Endometrial microvascular endothelial cells (primary cell): Measurements from ENCODE around the gene IL16. TPM values are rescaled to one million over a fixed set of nuclear protein-coding genes. Genes with fewer than 3 reads are reported as not detected.

ENCODE experiments used
- in situ Hi-C: cut with HindIII; loops from 2 replicates; pipeline ENCODE4 v1.10.0; 2017; ENCODE audit warnings: low sequenced_read_pairs, low pct_unique_long_range_greater_than_20kb; ENCODE audit errors: inconsistent ontology term
- total RNA-seq: library from RNA; depleted of rRNA; stranded (reverse); fragments of >200 nt; gene quantifications from one replicate; pipeline ENCODE4 v1.2.3, GENCODE V29; 2015; ENCODE audit errors: inconsistent ontology term

IL16 gene
- total RNA-seq, 1 donor from 2014 or later = not detected

- in situ Hi-C loops = loop anchor here (10.0 kb wide), 1 partner anchor 124 kb away; no protein-coding TSS in a partner anchor
Measured at GRCh38 chr15:81171286-81171685, 25.4 kb upstream of the IL16 start.

- in situ Hi-C loops = loop anchor here (10.0 kb wide), 1 partner anchor 121 kb away; no protein-coding TSS in a partner anchor
Measured at GRCh38 chr15:81174125-81174791, 22.4 kb upstream of the IL16 start.

- in situ Hi-C loops = loop anchor here (10.0 kb wide), 1 partner anchor 120 kb away; no protein-coding TSS in a partner anchor
Measured at GRCh38 chr15:81174792-81175327, 21.8 kb upstream of the IL16 start.

- in situ Hi-C loops = loop anchor here (10.0 kb wide), 1 partner anchor 119 kb away; no protein-coding TSS in a partner anchor
Measured at GRCh38 chr15:81175496-81175895, 21.2 kb upstream of the IL16 start.

- in situ Hi-C loops = loop anchor here (10.0 kb wide), 1 partner anchor 118 kb away; no protein-coding TSS in a partner anchor
Measured at GRCh38 chr15:81176291-81176893, 20.3 kb upstream of the IL16 start.

GRCh38 chr15:81178365-81178764 lies 18.3 kb upstream of the IL16 start:
- in situ Hi-C loops = loop anchor here (10.0 kb wide), 1 partner anchor 116 kb away; no protein-coding TSS in a partner anchor

- in situ Hi-C loops = no loop called here
Measured at GRCh38 chr15:81181220-81181619, 15.5 kb upstream of the IL16 start.

GRCh38 chr15:81182031-81182755 lies 14.5 kb upstream of the IL16 start:
- in situ Hi-C loops = no loop called here

- in situ Hi-C loops = no loop called here
Measured at GRCh38 chr15:81182756-81183438, 13.8 kb upstream of the IL16 start.

GRCh38 chr15:81183439-81183775 lies 13.3 kb upstream of the IL16 start:
- in situ Hi-C loops = no loop called here

GRCh38 chr15:81184188-81184587 lies 12.5 kb upstream of the IL16 start:
- in situ Hi-C loops = no loop called here

- in situ Hi-C loops = no loop called here
Measured at GRCh38 chr15:81185631-81186295, 10.9 kb upstream of the IL16 start.

GRCh38 chr15:81188354-81188753 lies 8.3 kb upstream of the IL16 start:
- in situ Hi-C loops = no loop called here

GRCh38 chr15:81189583-81190283 lies 6.9 kb upstream of the IL16 start:
- in situ Hi-C loops = no loop called here

- in situ Hi-C loops = no loop called here
Measured at GRCh38 chr15:81190922-81191507, 5.7 kb upstream of the IL16 start.

GRCh38 chr15:81191701-81192100 lies 5.0 kb upstream of the IL16 start:
- in situ Hi-C loops = no loop called here

GRCh38 chr15:81194723-81195122 lies 2.0 kb upstream of the IL16 start:
- in situ Hi-C loops = no loop called here
